Measurements from ENCODE around the gene AP4S1. TPM values are rescaled to one million over a fixed set of nuclear protein-coding genes. Genes with fewer than 3 reads are reported as not detected.
"Not testable (repeated sequence)": the region's sequence is repeated elsewhere in the genome, so short reads cannot be mapped to it uniquely, and the experiment has no call there.

AP4S1 gene
- total RNA-seq, 2 donors from 2014 or later = 11.7 to 14.0 TPM

DNA sequence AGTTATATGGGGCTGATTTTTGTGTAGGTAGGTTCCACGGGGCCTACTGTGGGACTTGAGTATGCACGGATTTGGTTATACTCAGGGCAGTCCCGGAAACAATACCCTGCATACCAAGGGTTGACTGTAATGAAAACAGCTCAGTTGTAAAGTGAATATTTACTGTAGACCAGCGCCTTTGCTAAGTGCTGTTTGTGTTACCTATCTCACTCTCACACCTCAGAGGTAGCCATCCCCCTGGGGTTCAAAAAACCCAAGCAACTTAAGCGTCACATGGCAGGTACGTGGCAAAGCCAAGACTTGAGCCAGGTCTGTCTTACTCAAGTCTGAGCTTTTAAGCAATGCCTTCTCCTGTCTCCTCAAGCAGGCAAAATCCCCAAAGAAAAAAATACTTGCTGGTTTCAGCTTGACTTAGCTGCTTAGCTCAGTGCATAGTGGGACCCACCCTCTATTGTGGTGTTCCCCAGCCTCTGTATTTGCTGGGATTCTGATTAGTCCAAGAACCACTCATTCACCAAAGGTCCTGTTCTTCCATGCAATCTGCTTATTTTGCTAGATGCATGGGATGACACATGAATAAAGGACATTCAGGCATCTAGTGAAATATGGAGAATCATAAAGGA, 34.9 kb downstream of the AP4S1 start:
- ATAC-seq = no peak
- Mint-ChIP-seq H3K36me3 (ENCODE audit: low read depth) (no peaks in the 10 kb centered on the region), H3K4me3 (no peak overlapping the region), H3K27me3 (no peaks in the 10 kb centered on the region), H3K27ac (no peak overlapping the region), H3K4me1 (peaks cover 11% of the 10 kb centered on the region)
- H3K9me3 ChIP-seq (ENCODE audit: control insufficient read depth, low read length, poor library complexity, severe bottlenecking) = no peaks in the 10 kb centered on the region
- no peak for DNase-seq

DNA sequence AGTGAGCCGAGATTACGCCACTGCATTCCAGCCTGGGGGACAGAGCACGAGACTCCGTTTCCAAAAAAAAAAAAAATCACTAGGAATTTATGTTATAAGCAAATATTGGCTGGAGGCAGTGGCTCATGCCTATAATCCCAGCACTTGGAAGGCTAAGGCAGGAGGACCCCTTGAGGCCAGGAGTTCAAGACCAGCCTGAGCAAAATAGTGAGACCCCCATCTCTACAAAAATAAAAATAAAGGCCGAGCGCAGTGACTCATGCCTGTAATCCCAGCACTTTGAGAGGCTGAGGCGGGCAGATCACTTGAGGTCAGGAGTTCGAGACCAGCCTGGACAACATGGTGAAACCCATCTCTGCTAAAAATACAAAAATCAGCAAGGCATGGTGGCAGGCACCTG, 37.5 kb downstream of the AP4S1 start:
- ATAC-seq; H3K36me3 Mint-ChIP-seq (ENCODE audit: low read depth); H3K27ac Mint-ChIP-seq; H3K4me3 Mint-ChIP-seq; H3K27me3 Mint-ChIP-seq; DNase-seq; H3K9me3 ChIP-seq (ENCODE audit: control insufficient read depth, low read length, poor library complexity, severe bottlenecking): not testable (repeated sequence)
- peaks cover 11% of the 10 kb centered on the region for H3K4me1 Mint-ChIP-seq

GRCh38 chr14:31068235-31068634, 42.8 kb downstream of the AP4S1 start:
- no peaks in the 10 kb centered on the region for H3K27me3 Mint-ChIP-seq
- no peak for DNase-seq
- H3K9me3 ChIP-seq (ENCODE audit: control insufficient read depth, low read length, poor library complexity, severe bottlenecking) = no peaks in the 10 kb centered on the region
- H3K4me1 Mint-ChIP-seq = no peaks in the 10 kb centered on the region
- H3K36me3 Mint-ChIP-seq (ENCODE audit: low read depth) = no peaks in the 10 kb centered on the region
- no peak for ATAC-seq
- no peak overlapping the region for H3K4me3 Mint-ChIP-seq
- no peak overlapping the region for H3K27ac Mint-ChIP-seq

DNA sequence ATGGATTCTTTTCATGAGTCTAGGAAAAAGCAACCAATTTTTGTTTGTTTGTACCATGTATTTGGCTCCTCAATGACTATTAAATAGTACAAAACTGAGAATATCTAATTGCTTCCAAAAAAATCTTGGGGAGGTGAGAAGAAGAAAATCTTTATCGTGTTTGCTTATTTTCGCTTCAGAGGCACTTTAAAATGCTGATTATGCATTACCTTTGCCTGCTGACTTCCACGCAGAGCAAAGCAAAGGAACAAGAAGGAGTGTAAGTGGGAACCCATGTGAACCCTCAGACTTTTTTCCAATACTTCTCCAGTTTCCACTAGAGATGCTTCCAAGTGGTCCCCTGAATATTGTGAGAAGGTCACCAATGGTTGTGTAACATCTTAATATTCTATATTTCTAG, 43.9 kb downstream of the AP4S1 start:
- Mint-ChIP-seq H3K4me1 (no peaks in the 10 kb centered on the region), H3K36me3 (ENCODE audit: low read depth) (no peaks in the 10 kb centered on the region), H3K4me3 (no peak overlapping the region), H3K27ac (no peak overlapping the region), H3K27me3 (no peaks in the 10 kb centered on the region)
- ATAC-seq (no peak), DNase-seq (no peak)
- H3K9me3 ChIP-seq (ENCODE audit: control insufficient read depth, low read length, poor library complexity, severe bottlenecking) = no peaks in the 10 kb centered on the region

DNA sequence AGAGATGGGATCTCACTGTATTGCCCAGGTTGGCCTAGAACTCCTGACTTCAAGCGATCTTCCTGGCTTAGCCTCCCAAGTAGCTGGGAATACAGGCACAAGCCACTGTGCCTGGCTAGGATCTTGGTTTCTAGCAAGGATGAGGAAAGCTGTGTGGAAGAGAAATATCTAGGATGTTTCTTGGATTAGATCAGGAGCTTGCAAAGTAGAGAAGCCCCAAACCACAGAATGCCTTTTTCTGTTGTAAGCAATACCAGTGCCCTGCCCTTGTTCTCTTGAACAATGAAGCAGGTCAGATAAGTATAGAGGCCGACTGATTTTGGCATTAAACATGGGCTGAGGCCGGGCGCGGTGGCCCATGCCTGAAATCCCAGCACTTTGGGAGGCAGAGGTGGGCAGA, 45.0 kb downstream of the AP4S1 start:
- no peak overlapping the region for H3K27ac Mint-ChIP-seq
- no peak for DNase-seq
- H3K4me1 Mint-ChIP-seq = no peaks in the 10 kb centered on the region
- H3K4me3 Mint-ChIP-seq = no peak overlapping the region
- H3K27me3 Mint-ChIP-seq = no peaks in the 10 kb centered on the region
- ATAC-seq = no peak
- H3K9me3 ChIP-seq (ENCODE audit: control insufficient read depth, low read length, poor library complexity, severe bottlenecking) = no peaks in the 10 kb centered on the region
- H3K36me3 Mint-ChIP-seq (ENCODE audit: low read depth) = peaks cover 2% of the 10 kb centered on the region

- no peaks in the 10 kb centered on the region for H3K27me3 Mint-ChIP-seq
- H3K4me3 Mint-ChIP-seq = no peak overlapping the region
- H3K4me1 Mint-ChIP-seq = no peaks in the 10 kb centered on the region
- H3K9me3 ChIP-seq (ENCODE audit: control insufficient read depth, low read length, poor library complexity, severe bottlenecking) = no peaks in the 10 kb centered on the region
- DNase-seq = no peak
- no peak for ATAC-seq
- H3K27ac Mint-ChIP-seq = no peak overlapping the region
- H3K36me3 Mint-ChIP-seq (ENCODE audit: low read depth) = peaks cover 2% of the 10 kb centered on the region
These were observed 45.7 kb downstream of the AP4S1 start for GRCh38 chr14:31071151-31071550.

GRCh38 chr14:31075144-31075543, 49.7 kb downstream of the AP4S1 start:
- no peaks in the 10 kb centered on the region for H3K4me1 Mint-ChIP-seq
- ATAC-seq = no peak
- no peaks in the 10 kb centered on the region for H3K27me3 Mint-ChIP-seq
- H3K4me3 Mint-ChIP-seq = no peak overlapping the region
- peaks cover 2% of the 10 kb centered on the region for H3K36me3 Mint-ChIP-seq (ENCODE audit: low read depth)
- no peak overlapping the region for H3K27ac Mint-ChIP-seq
- no peaks in the 10 kb centered on the region for H3K9me3 ChIP-seq (ENCODE audit: control insufficient read depth, low read length, poor library complexity, severe bottlenecking)
- DNase-seq = no peak

- H3K27ac Mint-ChIP-seq = no peak overlapping the region
- no peak for ATAC-seq
- DNase-seq = no peak
- H3K4me1 Mint-ChIP-seq = peaks cover 4% of the 10 kb centered on the region
- peaks cover 2% of the 10 kb centered on the region for H3K36me3 Mint-ChIP-seq (ENCODE audit: low read depth)
- no peaks in the 10 kb centered on the region for H3K9me3 ChIP-seq (ENCODE audit: control insufficient read depth, low read length, poor library complexity, severe bottlenecking)
- H3K27me3 Mint-ChIP-seq = no peaks in the 10 kb centered on the region
- H3K4me3 Mint-ChIP-seq = no peak overlapping the region
These were observed 53.3 kb downstream of the AP4S1 start for GRCh38 chr14:31078766-31079165.

DNA sequence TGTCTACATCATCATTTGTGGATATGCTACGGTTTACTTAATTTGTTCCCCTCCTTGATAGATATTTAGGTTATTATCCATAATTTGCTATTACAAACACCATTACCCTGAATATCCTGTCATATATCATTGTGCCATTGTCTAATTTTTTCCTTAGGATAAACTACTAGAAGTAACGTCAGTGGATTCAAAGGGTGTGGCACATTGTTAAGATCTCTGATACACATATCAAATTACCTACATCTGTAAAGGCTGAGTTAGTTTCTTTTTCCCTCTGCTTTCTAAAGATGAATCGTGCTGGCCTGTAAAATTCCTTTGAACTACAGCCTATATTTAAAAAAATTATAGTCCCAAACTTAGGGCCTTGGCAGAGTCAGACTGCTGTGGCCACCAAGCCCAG, 54.6 kb downstream of the AP4S1 start:
- H3K9me3 ChIP-seq (ENCODE audit: control insufficient read depth, low read length, poor library complexity, severe bottlenecking) = no peaks in the 10 kb centered on the region
- no peaks in the 10 kb centered on the region for H3K27me3 Mint-ChIP-seq
- DNase-seq (no peak), ATAC-seq (no peak)
- no peak overlapping the region for H3K27ac Mint-ChIP-seq
- H3K4me1 Mint-ChIP-seq = peaks cover 4% of the 10 kb centered on the region
- no peak overlapping the region for H3K4me3 Mint-ChIP-seq
- peaks cover 1% of the 10 kb centered on the region for H3K36me3 Mint-ChIP-seq (ENCODE audit: low read depth)

- Mint-ChIP-seq H3K27ac (no peak overlapping the region), H3K27me3 (no peaks in the 10 kb centered on the region), H3K36me3 (ENCODE audit: low read depth) (no peaks in the 10 kb centered on the region), H3K4me3 (no peak overlapping the region), H3K4me1 (peaks cover 4% of the 10 kb centered on the region)
- no peak for ATAC-seq
- no peaks in the 10 kb centered on the region for H3K9me3 ChIP-seq (ENCODE audit: control insufficient read depth, low read length, poor library complexity, severe bottlenecking)
- DNase-seq = no peak
These were observed 55.0 kb downstream of the AP4S1 start for GRCh38 chr14:31080484-31080883.

GRCh38 chr14:31083781-31084180, 58.3 kb downstream of the AP4S1 start:
- Mint-ChIP-seq H3K27me3 (no peaks in the 10 kb centered on the region), H3K4me1 (peaks cover 4% of the 10 kb centered on the region), H3K27ac (no peak overlapping the region), H3K4me3 (no peak overlapping the region), H3K36me3 (ENCODE audit: low read depth) (no peaks in the 10 kb centered on the region)
- DNase-seq = no peak
- no peak for ATAC-seq
- H3K9me3 ChIP-seq (ENCODE audit: control insufficient read depth, low read length, poor library complexity, severe bottlenecking) = no peaks in the 10 kb centered on the region

GRCh38 chr14:31084385-31084784, 58.9 kb downstream of the AP4S1 start:
- no peak overlapping the region for H3K4me3 Mint-ChIP-seq
- H3K9me3 ChIP-seq (ENCODE audit: control insufficient read depth, low read length, poor library complexity, severe bottlenecking) = no peaks in the 10 kb centered on the region
- no peak overlapping the region for H3K27ac Mint-ChIP-seq
- H3K36me3 Mint-ChIP-seq (ENCODE audit: low read depth) = no peaks in the 10 kb centered on the region
- no peak for DNase-seq
- no peaks in the 10 kb centered on the region for H3K27me3 Mint-ChIP-seq
- peak; percentile 36 for ATAC-seq
- peaks cover 4% of the 10 kb centered on the region for H3K4me1 Mint-ChIP-seq

DNA sequence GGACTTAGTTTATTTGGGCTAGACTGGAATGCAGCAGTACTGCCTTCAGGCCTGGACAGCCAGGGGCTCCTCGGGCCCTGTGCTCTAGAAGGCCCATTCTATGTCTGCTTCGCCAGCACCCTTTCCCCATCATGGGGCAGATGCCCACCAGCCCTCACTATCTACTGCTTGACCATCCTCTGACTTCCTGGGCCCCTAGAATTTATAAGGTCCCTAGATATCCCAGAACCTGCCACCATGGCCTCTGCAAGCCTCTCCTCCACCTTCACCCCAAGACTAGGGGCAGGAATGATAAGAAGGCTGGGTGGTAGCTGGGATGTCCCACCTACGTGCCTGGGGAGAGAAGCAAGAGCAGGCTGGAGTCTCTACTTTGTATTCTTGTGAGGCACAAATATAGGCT, 59.6 kb downstream of the AP4S1 start:
- H3K9me3 ChIP-seq (ENCODE audit: control insufficient read depth, low read length, poor library complexity, severe bottlenecking) = no peaks in the 10 kb centered on the region
- Mint-ChIP-seq H3K27me3 (no peaks in the 10 kb centered on the region), H3K4me1 (peaks cover 4% of the 10 kb centered on the region), H3K4me3 (no peak overlapping the region), H3K36me3 (ENCODE audit: low read depth) (no peaks in the 10 kb centered on the region), H3K27ac (no peak overlapping the region)
- no peak for ATAC-seq
- DNase-seq = no peak

- H3K27me3 Mint-ChIP-seq; H3K27ac Mint-ChIP-seq; ATAC-seq; H3K9me3 ChIP-seq (ENCODE audit: control insufficient read depth, low read length, poor library complexity, severe bottlenecking); H3K4me1 Mint-ChIP-seq; H3K36me3 Mint-ChIP-seq (ENCODE audit: low read depth); H3K4me3 Mint-ChIP-seq; DNase-seq: not testable (repeated sequence)
These were observed 61.0 kb downstream of the AP4S1 start for GRCh38 chr14:31086466-31086865.

Measured in T-helper 17 cell (primary cell).